NT2/D1 (cell line): ENCODE data around the gene CHEK2.
"Not testable (repeated sequence)": the region's sequence is repeated elsewhere in the genome, so short reads cannot be mapped to it uniquely, and the experiment has no call there.

Source experiments
- DNase-seq: peaks from one replicate; pipeline ENCODE4 v3.0.0-alpha.2; 2011; ENCODE audit warnings: low read depth, low spot score
- H3K27me3 ChIP-seq: 2 replicates; pipeline ENCODE4 v1.6.0; 2011; ENCODE audit warnings: mild to moderate bottlenecking; ENCODE audit not compliant: insufficient read length, insufficient read depth
- H3K36me3 ChIP-seq: 2 replicates; pipeline ENCODE4 v1.6.1; 2011; ENCODE audit warnings: mild to moderate bottlenecking, low read length, mixed read lengths; ENCODE audit not compliant: insufficient read depth, insufficient read length
- H3K4me1 ChIP-seq: 2 replicates; pipeline ENCODE4 v1.5.1; 2011; ENCODE audit not compliant: insufficient read depth, insufficient read length
- H3K4me3 ChIP-seq: 2 replicates; pipeline ENCODE4 v1.5.1; 2011; ENCODE audit warnings: low read depth; ENCODE audit not compliant: insufficient read length
- H3K9ac ChIP-seq: 2 replicates; pipeline ENCODE4 v1.6.0; 2011; ENCODE audit warnings: low read depth; ENCODE audit not compliant: insufficient read length
- H3K9me3 ChIP-seq: 2 replicates; pipeline ENCODE4 v1.5.1; 2011; ENCODE audit warnings: mild to moderate bottlenecking, low read length; ENCODE audit not compliant: insufficient read depth
- SUZ12 ChIP-seq: IDR thresholded peaks from 2 replicates; pipeline ENCODE4 v1.6.1; 2011; ENCODE audit not compliant: insufficient read length, insufficient read depth; ENCODE audit errors: extremely low read depth
- YY1 ChIP-seq: IDR thresholded peaks from 2 replicates; pipeline ENCODE4 v1.6.1; 2011; ENCODE audit not compliant: insufficient read length, insufficient read depth
- ZNF274 ChIP-seq: IDR thresholded peaks from 2 replicates; pipeline ENCODE4 v1.6.1; 2011; ENCODE audit warnings: mild to moderate bottlenecking, low read depth, low read length

Gene CHEK2

DNA sequence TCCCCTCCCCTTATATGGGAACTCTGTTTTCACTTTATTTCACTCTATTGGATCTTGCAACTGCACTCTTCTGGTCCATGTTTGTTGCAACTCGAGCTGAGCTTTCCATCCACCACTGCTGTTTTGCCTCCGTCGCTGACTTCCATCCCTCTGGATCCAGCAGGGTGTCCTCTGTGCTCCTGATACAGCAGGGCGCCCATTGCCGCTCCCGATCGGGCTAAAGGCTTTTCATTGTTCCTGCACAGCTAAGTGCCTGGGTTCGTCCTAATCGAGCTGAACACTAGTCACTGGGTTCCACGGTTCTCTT, 19.8 kb upstream of the CHEK2 start:
- H3K9me3 ChIP-seq = no peaks in the 10 kb centered on the region
- no peaks in the 10 kb centered on the region for H3K4me1 ChIP-seq
- no peak overlapping the region for H3K4me3 ChIP-seq
- TF ChIP-seq ZNF274 = no peak
- TF ChIP-seq SUZ12 = no peak
- TF ChIP-seq YY1 = no peak
- H3K9ac ChIP-seq = no peak overlapping the region
- no peak for DNase-seq
- H3K27me3 ChIP-seq = no peaks in the 10 kb centered on the region
- no peaks in the 10 kb centered on the region for H3K36me3 ChIP-seq

DNA sequence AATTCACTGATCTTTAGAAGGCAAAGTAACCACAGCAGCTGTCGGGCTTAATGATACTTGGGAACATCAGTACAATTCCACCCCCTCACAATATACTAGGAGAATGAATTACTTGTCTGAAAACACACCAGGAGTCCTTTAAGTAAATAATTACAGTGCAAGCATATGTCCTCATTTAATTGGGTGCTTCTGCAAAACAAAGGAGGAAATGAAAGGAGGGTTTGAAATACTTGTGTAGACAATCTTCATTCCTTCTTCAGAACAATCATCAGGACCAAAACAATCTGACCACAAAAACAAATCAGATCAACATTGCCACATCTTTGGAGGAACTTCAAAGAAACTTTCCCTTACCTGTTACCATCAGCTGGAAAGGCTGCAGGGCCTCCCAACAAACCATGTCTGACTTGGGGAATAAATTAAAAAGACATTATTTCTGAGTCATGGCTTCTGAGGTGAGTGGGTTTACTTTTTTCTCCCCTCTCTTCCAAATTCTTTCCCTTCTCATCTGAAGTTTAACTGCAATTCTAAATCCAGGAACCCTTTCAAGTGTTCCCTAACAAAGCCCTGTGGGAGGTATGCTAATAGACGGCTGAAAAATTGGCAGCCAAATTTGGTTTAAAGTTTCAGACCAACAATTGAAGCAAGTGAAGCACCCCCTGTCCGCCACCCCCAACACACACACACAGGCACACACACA, 18.4 kb upstream of the CHEK2 start:
- H3K4me3 ChIP-seq = no peak overlapping the region
- H3K9me3 ChIP-seq = no peaks in the 10 kb centered on the region
- H3K9ac ChIP-seq = peak overlapping the region; percentile 24
- no peaks in the 10 kb centered on the region for H3K36me3 ChIP-seq
- H3K27me3 ChIP-seq = no peaks in the 10 kb centered on the region
- peak; percentile 30 for DNase-seq
- TF ChIP-seq ZNF274 (no peak), SUZ12 (no peak), YY1 (no peak)
- H3K4me1 ChIP-seq = no peaks in the 10 kb centered on the region

DNA sequence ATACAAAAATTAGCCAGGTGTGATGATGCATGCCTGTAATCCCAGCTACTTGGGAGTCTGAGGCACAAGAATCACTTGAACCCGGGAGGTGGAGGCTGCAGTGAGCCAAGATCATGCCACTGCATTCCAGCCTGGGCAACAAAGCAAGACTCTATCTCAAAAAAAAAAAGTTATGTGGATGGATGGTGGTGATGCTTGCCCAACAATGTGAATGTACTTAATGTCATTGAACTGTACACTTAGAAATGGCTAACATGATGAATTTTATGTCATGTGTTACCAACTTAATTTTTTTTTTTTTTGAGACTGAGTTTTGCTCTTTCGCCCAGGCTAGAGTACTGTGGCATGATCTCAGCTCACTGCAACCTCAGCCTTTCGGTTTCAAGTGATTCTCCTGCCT, 12.9 kb upstream of the CHEK2 start:
- H3K27me3 ChIP-seq, H3K4me1 ChIP-seq, H3K9ac ChIP-seq, DNase-seq, H3K4me3 ChIP-seq, H3K9me3 ChIP-seq: not testable (repeated sequence)
- H3K36me3 ChIP-seq = peaks cover 15% of the 10 kb centered on the region

DNA sequence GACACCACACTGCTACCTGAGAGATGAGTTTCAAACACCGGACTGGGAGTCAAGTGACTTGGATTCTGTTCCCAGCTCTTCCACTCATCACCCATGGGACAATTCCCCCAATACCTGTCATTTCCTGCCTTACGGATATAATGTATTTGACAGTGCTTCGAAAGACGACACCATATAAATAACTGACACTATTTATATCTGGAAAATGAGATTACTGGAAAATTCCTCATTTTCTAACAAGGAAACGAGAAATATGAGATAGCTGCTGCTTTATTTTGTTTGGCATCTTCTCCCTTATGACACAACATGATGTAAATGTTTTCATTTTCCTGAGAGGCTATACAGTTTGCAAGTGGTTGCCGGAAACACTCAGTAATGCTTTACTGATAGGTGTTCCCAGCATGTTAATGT, 8.9 kb upstream of the CHEK2 start:
- H3K4me3 ChIP-seq = no peak overlapping the region
- H3K36me3 ChIP-seq = peaks cover 45% of the 10 kb centered on the region
- no peak for DNase-seq

GRCh38 chr22:28743852-28744251, 2.2 kb upstream of the CHEK2 start:
- Histone ChIP-seq H3K4me1 (no peaks in the 10 kb centered on the region), H3K36me3 (peaks cover 45% of the 10 kb centered on the region)
- TF ChIP-seq YY1 (no peak), SUZ12 (no peak), ZNF274 (no peak)

More for the DNA sequence above, 8.9 kb upstream of the CHEK2 start:
- no peaks in the 10 kb centered on the region for H3K27me3 ChIP-seq
- H3K9me3 ChIP-seq = no peaks in the 10 kb centered on the region
- H3K4me1 ChIP-seq = no peaks in the 10 kb centered on the region
- no peak for TF ChIP-seq YY1
- TF ChIP-seq SUZ12 = no peak
- no peak for TF ChIP-seq ZNF274
- no peak overlapping the region for H3K9ac ChIP-seq

DNA sequence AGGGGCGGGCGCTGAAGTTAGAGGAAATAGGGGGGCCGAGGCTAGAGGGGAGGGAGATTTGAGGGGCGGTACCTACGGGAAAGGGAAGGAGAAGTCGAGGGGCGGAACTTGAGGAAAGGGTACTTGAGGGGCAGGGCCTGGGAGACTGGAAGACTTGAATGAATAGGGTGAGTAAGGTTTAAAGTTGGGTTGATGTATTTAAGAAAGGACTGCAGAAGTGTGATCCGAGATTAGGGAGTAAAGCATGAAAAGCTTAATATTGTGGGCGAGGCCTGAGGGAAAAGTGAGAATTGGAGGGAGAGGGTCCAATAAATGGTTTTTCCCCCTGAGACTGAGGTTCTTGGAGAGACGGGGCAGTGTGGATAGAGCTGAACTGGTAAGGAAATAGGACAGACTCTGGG, 942 bp upstream of the CHEK2 start:
- TF ChIP-seq ZNF274 = no peak
- TF ChIP-seq SUZ12 = no peak
- no peak for TF ChIP-seq YY1
- peak overlapping the region; percentile 75 for H3K9ac ChIP-seq
- no peaks in the 10 kb centered on the region for H3K4me1 ChIP-seq
- no peaks in the 10 kb centered on the region for H3K9me3 ChIP-seq
- H3K4me3 ChIP-seq = peak overlapping the region; percentile 75
- DNase-seq = no peak
- H3K36me3 ChIP-seq = peaks cover 36% of the 10 kb centered on the region
- no peaks in the 10 kb centered on the region for H3K27me3 ChIP-seq

More at GRCh38 chr22:28743852-28744251, 2.2 kb upstream of the CHEK2 start:
- no peak for DNase-seq
- Histone ChIP-seq H3K4me3 (no peak overlapping the region), H3K9me3 (no peaks in the 10 kb centered on the region), H3K9ac (no peak overlapping the region), H3K27me3 (no peaks in the 10 kb centered on the region)

DNA sequence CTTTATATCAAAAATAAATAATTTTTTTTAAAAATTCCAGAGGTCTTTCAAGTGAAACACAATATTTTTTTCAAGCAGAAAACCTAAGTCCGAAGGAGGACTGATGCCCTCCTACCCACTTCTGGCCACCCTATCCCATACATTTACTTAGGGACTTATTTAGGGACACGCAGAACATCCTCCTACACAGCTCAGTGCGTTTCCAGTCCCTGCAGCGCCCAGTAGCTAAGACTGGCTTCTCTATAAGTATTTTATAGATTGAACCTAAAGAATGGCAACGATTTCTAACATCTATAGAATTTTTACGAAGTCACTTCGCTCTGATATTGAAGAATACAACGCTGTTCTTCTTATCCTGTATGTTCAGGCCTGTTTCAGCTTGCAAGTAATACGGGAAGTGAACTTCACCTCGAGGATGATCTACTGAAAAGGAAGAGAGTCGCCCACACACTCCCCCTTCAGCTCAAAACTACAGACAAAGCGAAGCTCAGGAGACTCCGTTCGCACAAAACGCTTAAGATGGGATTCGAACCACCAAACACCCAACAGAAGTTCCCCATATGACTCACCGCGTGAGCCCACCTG, 328 bp downstream of the CHEK2 start:
- H3K27me3 ChIP-seq = no peaks in the 10 kb centered on the region
- peaks cover 24% of the 10 kb centered on the region for H3K36me3 ChIP-seq
- H3K9ac ChIP-seq = peak overlapping the region; percentile 85
- H3K4me1 ChIP-seq = no peaks in the 10 kb centered on the region
- H3K4me3 ChIP-seq = peak overlapping the region; percentile 61
- no peaks in the 10 kb centered on the region for H3K9me3 ChIP-seq
- TF ChIP-seq SUZ12 (no peak), ZNF274 (no peak), YY1 (no peak)
- no peak for DNase-seq

GRCh38 chr22:28738876-28739275, 2.7 kb downstream of the CHEK2 start:
- H3K36me3 ChIP-seq = peaks cover 11% of the 10 kb centered on the region
- not testable (repeated sequence) for H3K4me1 ChIP-seq, H3K4me3 ChIP-seq, H3K9me3 ChIP-seq, H3K27me3 ChIP-seq, H3K9ac ChIP-seq, DNase-seq
